ENCODE results near the gene KCTD21.

Gene KCTD21

GRCh38 chr11:78138291-78138690 lies 50.1 kb downstream of the KCTD21 start:
- DNase-seq, result no peak

DNA sequence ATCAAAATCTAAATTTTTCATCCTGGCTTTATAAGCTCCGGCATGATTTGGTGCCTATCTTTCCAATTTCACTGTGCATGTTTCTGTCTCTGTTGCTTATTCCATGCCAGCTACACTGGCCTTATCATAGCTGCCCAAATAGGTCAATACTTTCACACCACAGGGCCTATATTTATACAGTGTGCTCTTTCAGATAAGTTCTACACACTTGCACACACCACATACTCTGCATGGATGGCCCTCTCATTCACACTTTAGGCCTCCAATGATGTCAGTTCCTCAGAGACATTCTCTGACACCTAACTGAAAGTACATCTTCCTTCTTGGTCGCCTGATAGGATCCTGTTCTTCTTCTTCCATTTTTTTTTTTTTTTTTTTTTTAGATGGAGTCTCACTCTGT lies 56.0 kb downstream of the KCTD21 start:
- no peak for DNase-seq

DNA sequence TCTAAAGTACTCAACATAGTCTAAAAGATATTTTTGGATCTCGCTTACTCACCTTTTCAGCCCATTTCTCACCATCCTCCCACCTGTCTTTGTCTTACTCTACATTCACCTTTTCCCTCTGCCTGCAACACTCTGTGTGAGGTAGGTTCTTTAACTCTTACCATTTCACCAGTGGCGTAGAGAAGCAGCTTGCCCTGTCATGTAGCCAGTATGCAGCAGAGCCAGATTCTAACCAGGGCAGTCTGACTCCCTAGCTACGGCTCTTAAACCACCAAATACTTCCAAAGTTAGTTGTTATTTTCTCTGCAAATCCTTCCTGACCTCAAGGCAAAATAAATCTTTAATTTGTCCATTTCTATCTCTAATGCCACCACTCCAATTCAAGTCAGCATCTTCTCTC lies 56.5 kb downstream of the KCTD21 start:
- no peak for DNase-seq

- no peak for DNase-seq
These were observed 61.0 kb downstream of the KCTD21 start for GRCh38 chr11:78127403-78127802.
